ENCODE measurements around the gene CPSF6. TPM values are rescaled to one million over a fixed set of nuclear protein-coding genes. Genes with fewer than 3 reads are reported as not detected.

Gene CPSF6
- polyA plus RNA-seq, 1 donor (not counting 4 experiments of a cell fraction or from before 2014, with no cell fraction given), result 59.5 TPM

- peaks cover 23% of the 10 kb centered on the region for H3K4me1 ChIP-seq (ENCODE audit: control insufficient read depth, extremely low read depth, insufficient read depth, low read length)
- H3K79me2 ChIP-seq (ENCODE audit: control insufficient read depth, insufficient read depth, low read length), result peaks cover 89% of the 10 kb centered on the region
- H4K20me1 ChIP-seq (ENCODE audit: control insufficient read depth, extremely low read depth, insufficient read depth, low read length), result peaks cover 21% of the 10 kb centered on the region
- peaks cover 5% of the 10 kb centered on the region for H3K9me1 ChIP-seq (ENCODE audit: control insufficient read depth, extremely low read depth, insufficient read depth, low read length)
- no peak overlapping the region for H3K4me3 ChIP-seq (ENCODE audit: control insufficient read depth in 2 of 3, extremely low read depth in 1 of 3, insufficient read depth in 2 of 3, low read depth in 1 of 3, low read length in 3 of 3)
- TF ChIP-seq CTCF (optimal IDR thresholded peaks at IDR 0.05 in 1 of 3, IDR thresholded peaks at IDR 0.05 in 1 of 3, conservative IDR thresholded peaks at IDR 0.05 in 1 of 3; ENCODE audit: extremely low read depth in 1 of 3, insufficient read depth in 2 of 3, low read length in 3 of 3) (no peak), EZH2 (IDR thresholded peaks at IDR 0.05; ENCODE audit: low read length) (no peak)
- no peak for FAIRE-seq
- no peaks in the 10 kb centered on the region for H3K9me3 ChIP-seq (ENCODE audit: control insufficient read depth, low read depth, low read length)
- DNase-seq (ENCODE audit: low read depth, low spot score), result no peak
- no peak overlapping the region for H3K4me2 ChIP-seq (ENCODE audit: control insufficient read depth, extremely low read depth, insufficient read depth, low read depth, low read length)
- H3K9ac ChIP-seq (ENCODE audit: control insufficient read depth, extremely low read depth, insufficient read depth, low read length), result no peak overlapping the region
- H3K36me3 ChIP-seq (ENCODE audit: control insufficient read depth in 2 of 2, extremely low read depth in 1 of 2, insufficient read depth in 2 of 2, low read length in 2 of 2), result peaks cover 0 to 8% of the 10 kb centered on the region in 2 experiments
- no peak overlapping the region for H2AFZ ChIP-seq (ENCODE audit: control insufficient read depth, low read length)
- H3K27ac ChIP-seq (ENCODE audit: control insufficient read depth, insufficient read depth, low read length), result no peak overlapping the region
- no peaks in the 10 kb centered on the region for H3K27me3 ChIP-seq (ENCODE audit: control insufficient read depth, extremely low read depth, insufficient read depth, low read length)
- dilution Hi-C loops (cut with MboI; ENCODE audit: extremely low pct_ligation_motif_present, low sequenced_read_pairs), result no loop called here
These were observed 4.0 kb downstream of the CPSF6 start for GRCh38 chr12:69243099-69244084.

GRCh38 chr12:69247268-69248018, 8.1 kb downstream of the CPSF6 start:
- no peak overlapping the region for H3K4me3 ChIP-seq (ENCODE audit: control insufficient read depth in 2 of 3, extremely low read depth in 1 of 3, insufficient read depth in 2 of 3, low read depth in 1 of 3, low read length in 3 of 3)
- no peak overlapping the region for H3K27ac ChIP-seq (ENCODE audit: control insufficient read depth, insufficient read depth, low read length)
- FAIRE-seq (no peak), DNase-seq (ENCODE audit: low read depth, low spot score) (no peak)
- peaks cover 5% of the 10 kb centered on the region for H3K9me1 ChIP-seq (ENCODE audit: control insufficient read depth, extremely low read depth, insufficient read depth, low read length)
- H3K79me2 ChIP-seq (ENCODE audit: control insufficient read depth, insufficient read depth, low read length), result peaks cover 95% of the 10 kb centered on the region
- H4K20me1 ChIP-seq (ENCODE audit: control insufficient read depth, extremely low read depth, insufficient read depth, low read length), result peaks cover 19% of the 10 kb centered on the region
- H3K4me1 ChIP-seq (ENCODE audit: control insufficient read depth, extremely low read depth, insufficient read depth, low read length), result peaks cover 5% of the 10 kb centered on the region
- H3K36me3 ChIP-seq (ENCODE audit: control insufficient read depth in 2 of 2, extremely low read depth in 1 of 2, insufficient read depth in 2 of 2, low read length in 2 of 2), result peaks cover 0 to 8% of the 10 kb centered on the region in 2 experiments
- no peak overlapping the region for H2AFZ ChIP-seq (ENCODE audit: control insufficient read depth, low read length)
- no peak overlapping the region for H3K9ac ChIP-seq (ENCODE audit: control insufficient read depth, extremely low read depth, insufficient read depth, low read length)
- no peaks in the 10 kb centered on the region for H3K9me3 ChIP-seq (ENCODE audit: control insufficient read depth, low read depth, low read length)
- no peaks in the 10 kb centered on the region for H3K27me3 ChIP-seq (ENCODE audit: control insufficient read depth, extremely low read depth, insufficient read depth, low read length)
- H3K4me2 ChIP-seq (ENCODE audit: control insufficient read depth, extremely low read depth, insufficient read depth, low read depth, low read length), result no peak overlapping the region
- dilution Hi-C loops (cut with MboI; ENCODE audit: extremely low pct_ligation_motif_present, low sequenced_read_pairs), result no loop called here
- TF ChIP-seq CTCF (optimal IDR thresholded peaks at IDR 0.05 in 1 of 3, IDR thresholded peaks at IDR 0.05 in 1 of 3, conservative IDR thresholded peaks at IDR 0.05 in 1 of 3; ENCODE audit: extremely low read depth in 1 of 3, insufficient read depth in 2 of 3, low read length in 3 of 3), result no peak
- no peak for TF ChIP-seq EZH2 (IDR thresholded peaks at IDR 0.05; ENCODE audit: low read length)

Measured in keratinocyte (primary cell).